SK-N-SH (cell line): ENCODE measurements around the gene CAMK4.

Experiments used
- CTCF ChIP-seq: fragments of 200-600 bp; sonication (generic); IDR thresholded peaks from 2 replicates; pipeline ENCODE4 v1.6.1; 2017; ENCODE audit warnings: antibody characterized with exemption, mild to moderate bottlenecking, moderate library complexity
- EP300 ChIP-seq, 2 experiments: IDR thresholded peaks; 2 replicates each; pipeline versions ENCODE4 v1.4.0 to v1.6.1; 2012; ENCODE audit warnings: borderline replicate concordance in 1 of 2, low read depth in 1 of 2, low read length in 1 of 2
- FOXJ3 ChIP-seq: sonication (generic); formaldehyde crosslinking; IDR thresholded peaks from 2 replicates; pipeline ENCODE4 v1.5.1; 2020; ENCODE audit warnings: mild to moderate bottlenecking, missing genetic modification reagents
- NRF1 ChIP-seq: IDR thresholded peaks from 2 replicates; pipeline ENCODE4 v1.6.1; 2012; ENCODE audit warnings: low read depth, mild to moderate bottlenecking, low read length
- RAD21 ChIP-seq: IDR thresholded peaks from 2 replicates; pipeline ENCODE4 v1.6.1; 2012; ENCODE audit warnings: mild to moderate bottlenecking, low read length
- SMC3 ChIP-seq: IDR thresholded peaks from 2 replicates; pipeline ENCODE4 v1.6.1; 2012; ENCODE audit warnings: low read depth, low read length, improper control_type of control experiment

- no peak for TF ChIP-seq SMC3
- no peak for TF ChIP-seq CTCF
- no peak for TF ChIP-seq RAD21
- no peak for TF ChIP-seq EP300 (IDR thresholded peaks at IDR 0.05; ENCODE audit: borderline replicate concordance in 1 of 2, low read depth in 1 of 2, low read length in 1 of 2)
- TF ChIP-seq NRF1: no peak
- TF ChIP-seq FOXJ3: no peak
Measured at GRCh38 chr5:111266491-111266890, 42.3 kb downstream of the CAMK4 start.
